Left forelimb (tissue), 1 donor: Measurements from ENCODE around the gene ARHGEF7.

Experiments
- DNase-seq: peaks from one replicate; pipeline ENCODE4 v3.0.0-alpha.2; 2018; ENCODE audit warnings: low spot score

The ARHGEF7 gene

DNA sequence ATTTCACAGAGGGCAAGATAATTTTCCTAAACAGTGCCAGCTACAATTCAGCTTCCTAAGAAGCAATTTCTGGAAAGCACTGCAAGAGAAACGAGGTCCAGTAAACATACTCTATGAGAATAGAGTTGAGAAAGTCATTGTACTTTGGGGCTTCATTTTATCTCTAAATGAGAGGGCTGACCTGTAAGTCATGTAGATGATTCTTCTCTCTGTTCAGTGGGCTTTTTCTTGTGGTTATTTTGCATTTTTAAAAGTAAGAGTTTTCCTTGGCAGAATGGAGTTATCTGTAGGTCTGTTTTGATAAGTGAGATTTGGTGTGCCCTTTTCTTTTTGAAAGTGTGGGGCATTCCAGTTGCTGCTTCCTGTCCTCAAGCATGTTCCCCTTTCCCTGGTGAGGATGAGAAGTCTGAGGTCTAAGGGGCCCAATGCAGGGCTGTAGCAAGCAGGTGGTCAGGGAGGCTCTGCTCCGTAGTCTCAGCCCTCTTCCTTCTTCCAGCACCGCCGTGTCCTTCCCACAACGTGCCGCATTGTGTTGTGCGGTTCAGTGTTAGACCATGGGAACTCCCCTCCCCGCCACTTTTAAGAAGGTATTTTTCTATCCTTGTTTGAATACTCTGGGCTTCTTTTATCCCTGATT, 86.3 kb downstream of the ARHGEF7 start:
- DNase-seq: no peak

DNA sequence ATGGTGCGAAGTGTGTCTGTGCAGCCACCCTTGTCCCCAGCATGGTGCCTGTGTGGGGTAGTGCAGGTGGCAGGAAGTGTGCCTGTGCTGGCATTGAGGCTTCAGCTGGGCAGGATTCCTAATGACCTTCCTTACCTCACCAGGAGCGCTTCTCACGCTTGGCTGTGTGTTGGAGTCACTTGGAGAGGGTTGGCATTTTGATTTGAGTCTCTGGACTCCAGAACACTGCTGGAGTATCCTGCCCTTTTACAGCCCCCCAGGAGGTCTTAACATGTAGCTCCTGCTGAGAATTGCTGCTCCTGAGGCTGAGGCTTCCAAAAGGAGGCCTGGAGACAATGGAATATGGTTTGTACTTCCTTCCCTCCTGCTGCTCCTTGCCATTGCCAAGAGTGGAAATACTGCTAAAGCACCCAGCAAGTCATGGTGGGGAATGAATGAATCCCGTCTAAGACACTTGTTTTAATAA, 87.1 kb downstream of the ARHGEF7 start:
- DNase-seq: no peak

DNA sequence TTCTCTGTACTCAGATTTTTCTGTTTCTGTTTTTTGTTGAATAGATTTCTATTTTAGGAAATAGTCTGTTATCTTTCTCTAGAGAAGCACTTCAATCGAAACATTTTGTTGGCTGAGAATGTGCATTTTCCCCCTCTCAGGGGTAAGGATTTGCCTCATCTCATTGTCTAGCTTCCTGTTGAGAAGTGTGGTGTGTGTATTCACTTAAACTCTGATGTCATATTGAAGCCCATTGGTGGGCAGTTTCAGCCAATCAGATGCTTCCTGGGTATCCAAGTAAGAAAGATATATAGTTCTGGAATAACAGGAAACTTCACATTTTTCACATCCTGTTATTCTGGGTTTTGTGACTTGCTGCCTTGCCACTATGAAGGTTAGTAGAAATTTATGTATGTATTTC, 87.6 kb downstream of the ARHGEF7 start:
- DNase-seq: no peak

DNA sequence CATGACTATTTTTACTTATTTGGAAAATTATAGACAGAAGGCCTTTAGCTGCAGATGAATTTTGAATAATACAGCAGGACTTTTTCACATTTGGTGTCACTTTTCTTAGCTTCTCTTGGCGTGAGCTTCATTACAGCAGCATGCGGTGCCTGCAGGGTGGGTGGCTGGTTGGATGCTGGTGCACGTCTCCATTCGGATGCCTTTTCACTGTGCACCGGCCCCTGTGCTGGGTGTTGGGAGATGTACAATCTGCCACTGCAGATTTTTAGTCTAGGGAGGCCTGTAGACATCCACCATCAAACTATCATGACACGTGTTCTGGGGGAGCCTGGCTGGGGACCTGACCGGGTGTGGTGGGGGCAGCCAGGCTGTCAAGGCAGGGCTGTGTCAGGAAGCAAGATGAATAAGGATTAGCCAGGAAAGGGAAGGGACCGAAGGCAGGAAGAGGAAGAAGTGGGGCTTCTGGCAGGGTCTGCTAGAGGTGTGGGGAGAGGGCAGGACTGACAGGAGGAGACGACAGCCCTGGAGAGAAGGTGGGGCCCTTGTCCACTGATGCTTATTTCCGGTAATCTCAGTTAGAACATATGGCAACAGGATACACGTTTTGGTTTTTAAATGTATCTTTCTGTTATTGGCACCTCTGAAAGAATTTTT, 88.8 kb downstream of the ARHGEF7 start:
- DNase-seq: no peak

DNA sequence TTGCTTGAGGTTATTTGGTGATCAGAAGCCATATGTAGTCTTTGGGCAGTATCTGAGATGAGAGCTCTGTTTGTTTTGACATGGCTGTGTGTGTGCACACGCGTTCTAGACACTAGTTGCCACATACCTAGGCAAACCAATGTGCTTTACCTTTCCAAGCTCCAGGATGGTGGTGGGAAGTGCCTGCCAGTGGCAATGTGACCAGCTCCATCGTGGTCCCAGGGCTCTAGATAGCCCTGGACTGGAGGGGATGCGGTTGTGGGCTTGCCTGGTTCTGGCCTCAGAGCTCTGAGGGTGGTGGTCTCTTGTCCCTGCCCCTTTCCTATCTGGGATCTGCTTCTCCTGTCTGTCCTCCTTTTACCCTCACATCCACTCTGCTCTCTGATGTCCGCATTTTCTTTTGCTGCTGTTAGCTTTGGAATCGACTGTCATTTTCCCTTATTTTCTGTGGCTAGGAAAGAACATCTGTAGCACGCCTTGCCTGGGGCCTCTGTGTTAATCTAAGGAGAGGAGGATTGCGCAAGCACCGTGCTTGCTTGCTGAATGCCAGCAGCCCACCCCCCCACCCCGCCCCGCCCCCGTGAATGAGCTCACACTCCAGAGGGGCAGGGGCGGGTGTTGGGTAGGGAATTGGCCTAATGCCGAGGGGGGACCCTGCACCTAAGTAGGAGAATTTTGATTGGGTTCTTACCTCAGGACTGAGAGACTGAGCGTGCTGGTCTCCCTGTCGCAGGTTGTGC, 89.5 kb downstream of the ARHGEF7 start:
- no peak for DNase-seq

DNA sequence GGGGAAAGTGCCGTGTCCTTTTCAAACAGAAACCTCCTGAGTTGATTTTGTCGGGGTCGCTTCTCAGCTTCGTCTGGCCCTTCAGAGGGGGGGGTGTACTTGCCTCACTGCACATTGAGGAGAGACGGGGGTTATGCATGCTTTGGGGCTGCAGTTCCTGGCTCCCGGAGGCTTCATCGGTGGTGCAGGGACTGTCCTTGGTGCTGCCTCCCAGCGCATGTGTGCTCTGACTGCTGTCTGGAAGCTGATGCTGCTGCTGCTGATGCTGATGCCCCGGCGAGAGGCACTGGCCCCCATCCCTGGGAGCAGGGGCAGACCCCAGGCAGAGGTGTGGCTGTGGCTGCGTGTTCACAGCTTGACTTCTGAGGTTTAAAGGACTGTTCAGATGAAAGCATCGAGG, 91.0 kb downstream of the ARHGEF7 start:
- no peak for DNase-seq

DNA sequence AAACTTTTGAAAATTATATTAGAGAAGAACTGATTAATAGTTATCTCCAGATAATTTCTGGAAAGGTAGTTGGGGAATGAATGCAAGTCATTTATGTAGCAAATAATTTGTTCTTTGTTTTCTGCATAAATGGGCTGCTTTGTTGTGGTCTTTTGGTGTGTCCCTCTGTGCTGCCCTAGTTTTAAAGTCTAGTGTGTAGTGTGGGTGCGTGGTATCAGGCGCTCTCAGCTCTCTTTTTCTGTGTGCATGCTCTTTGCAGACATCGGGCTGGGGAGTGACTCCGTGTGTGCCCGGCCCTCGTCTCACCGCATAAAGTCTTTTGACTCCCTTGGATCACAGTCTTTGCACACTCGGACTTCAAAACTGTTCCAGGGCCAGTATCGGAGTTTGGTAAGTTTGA, 94.5 kb downstream of the ARHGEF7 start:
- no peak for DNase-seq

DNA sequence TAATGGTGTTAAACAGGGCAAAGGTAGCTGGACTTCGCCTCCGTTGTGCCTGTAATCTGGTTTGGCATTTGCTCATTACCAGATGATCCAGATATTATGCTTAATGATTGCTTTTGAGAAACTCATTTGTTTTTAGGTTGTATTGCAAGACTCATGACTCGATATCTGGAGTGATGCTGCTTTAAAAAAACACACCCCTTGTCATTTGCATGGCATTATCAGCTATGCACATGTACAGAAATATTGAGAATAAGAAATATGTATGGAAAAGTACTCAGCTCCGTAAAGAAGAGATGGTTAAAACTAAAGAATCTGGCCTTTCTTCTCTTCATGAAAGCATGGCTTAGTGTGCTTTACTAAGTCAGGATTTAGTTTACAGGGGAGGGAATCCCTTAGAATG, 95.0 kb downstream of the ARHGEF7 start:
- DNase-seq: no peak

DNA sequence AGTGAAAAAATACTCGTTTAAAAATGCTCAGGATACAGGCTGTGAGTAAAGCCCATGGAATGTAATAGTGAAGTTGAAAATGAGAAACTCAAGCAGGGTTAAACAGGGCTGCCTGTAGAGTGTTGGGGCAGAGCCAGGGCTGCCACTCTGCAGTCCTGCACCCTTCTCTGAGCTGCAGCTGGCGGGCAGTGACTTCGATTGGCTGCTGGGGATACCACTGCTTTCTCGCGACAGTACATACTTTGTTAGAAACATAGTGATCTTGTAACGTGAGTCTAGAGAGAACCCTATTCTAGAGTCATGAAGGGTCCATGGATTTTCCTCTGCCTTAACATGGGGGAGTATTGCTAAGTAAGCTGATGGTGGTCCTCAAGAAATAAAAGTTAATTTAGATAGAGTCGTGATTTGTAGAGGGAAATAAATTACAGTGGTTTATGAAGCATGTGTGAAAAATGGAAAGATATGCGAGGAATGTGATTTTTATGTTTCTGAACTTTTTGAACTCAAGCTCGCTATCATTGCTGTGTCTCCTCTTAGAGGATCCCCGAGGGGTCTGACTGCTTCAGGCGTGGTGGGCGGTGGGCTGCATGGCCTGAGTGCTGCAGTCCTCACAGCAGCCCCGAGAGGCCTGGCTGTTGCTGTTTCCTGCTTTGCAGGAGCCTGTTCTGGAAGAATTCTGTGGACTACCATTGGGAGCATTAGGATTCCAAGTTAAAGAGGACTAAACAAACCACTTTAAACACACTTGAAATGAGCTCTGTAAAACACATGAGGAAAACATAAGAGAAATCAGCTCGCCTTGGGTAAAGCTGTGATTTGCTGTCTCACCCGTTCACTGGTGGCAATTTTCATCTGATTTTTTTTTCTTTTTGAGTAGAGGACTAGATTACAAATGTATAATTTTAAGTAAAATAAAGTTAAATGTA, 95.7 kb downstream of the ARHGEF7 start:
- DNase-seq: peak; percentile 75

DNA sequence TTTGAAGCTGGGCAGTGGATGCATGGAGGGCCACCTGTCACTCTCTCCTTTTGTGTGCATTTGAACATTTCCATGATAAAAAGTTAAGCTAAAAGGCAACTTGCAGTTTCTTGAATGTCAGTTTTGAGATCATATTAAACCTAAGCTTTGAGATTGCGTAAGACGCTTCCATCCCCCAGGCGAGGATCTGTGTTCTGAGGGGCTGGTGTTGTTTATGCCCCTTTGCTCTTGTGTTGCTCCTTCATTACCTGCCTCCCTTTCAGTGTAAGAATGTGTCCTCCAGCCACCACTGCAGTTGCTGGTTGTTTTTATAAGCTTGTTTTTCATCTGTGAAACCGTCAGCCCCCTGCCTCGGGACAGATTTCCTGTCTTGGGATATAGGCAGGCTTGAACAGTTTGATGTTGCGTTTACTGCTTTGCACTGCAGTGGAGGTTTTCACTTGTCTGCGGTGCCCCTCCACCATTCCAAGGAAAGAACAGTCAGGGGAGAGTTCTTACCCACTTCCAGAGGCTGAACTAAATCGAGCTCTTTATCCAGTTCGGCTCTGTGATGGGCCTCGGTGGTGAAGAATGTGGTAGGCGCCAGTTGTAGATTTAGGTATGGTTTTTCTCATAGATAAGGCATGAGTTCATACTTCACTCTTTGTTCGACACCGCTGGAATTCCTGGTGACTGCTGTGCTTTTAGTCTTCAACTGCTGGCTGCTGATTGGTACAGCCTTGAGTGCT, 96.8 kb downstream of the ARHGEF7 start:
- DNase-seq: no peak

DNA sequence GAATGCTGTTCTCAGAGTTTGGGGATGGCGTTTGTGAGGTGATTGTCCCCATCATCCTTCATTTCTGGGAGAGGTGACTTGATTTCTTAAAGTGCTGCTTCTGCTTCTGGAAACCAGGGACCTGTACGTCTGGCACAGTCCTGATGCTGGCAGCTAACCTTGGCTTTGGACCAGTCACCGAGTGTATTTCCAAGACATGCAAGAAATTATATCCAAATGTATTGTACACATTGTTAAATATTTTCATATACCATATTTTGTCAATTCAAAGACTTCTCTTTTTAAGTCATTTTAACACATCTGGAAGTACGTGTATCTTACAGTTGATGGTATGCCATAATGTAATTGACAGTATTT, 97.4 kb downstream of the ARHGEF7 start:
- no peak for DNase-seq

DNA sequence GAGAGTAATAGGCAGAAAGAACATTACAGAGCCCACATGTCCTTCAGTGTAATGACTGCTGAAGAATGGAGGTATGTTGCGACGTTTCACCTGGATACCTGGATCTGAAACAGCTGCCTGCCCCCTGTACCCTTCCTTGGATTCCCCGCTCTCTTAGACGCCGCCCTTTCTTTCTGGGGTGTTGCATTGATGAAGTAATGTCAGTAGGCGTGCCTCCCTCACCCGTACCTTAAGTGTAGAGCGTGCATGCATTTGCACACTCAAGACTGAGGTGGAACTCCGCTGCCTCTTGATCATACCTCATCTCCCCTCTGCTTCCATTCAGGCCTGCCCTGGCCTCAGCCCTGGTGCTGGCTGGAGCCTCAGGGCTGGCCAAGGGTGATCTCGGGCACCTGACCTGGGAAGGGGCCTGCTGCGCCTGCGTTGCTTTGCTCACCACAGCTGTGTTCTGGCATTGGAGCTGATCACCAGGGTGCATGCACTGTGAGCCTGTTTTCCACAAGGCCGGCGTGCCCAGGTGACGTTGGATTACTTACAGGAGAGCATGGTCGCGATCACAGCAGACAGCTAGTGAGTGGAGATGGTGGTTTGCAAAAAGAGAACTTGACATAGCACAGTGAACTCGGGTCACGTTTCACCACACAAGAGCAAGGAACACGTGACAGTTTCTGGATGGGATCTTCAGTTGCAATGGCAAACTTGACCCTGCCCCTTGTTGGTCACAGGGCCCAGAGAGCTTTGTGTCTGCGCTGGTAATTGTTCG, 99.0 kb downstream of the ARHGEF7 start:
- no peak for DNase-seq

DNA sequence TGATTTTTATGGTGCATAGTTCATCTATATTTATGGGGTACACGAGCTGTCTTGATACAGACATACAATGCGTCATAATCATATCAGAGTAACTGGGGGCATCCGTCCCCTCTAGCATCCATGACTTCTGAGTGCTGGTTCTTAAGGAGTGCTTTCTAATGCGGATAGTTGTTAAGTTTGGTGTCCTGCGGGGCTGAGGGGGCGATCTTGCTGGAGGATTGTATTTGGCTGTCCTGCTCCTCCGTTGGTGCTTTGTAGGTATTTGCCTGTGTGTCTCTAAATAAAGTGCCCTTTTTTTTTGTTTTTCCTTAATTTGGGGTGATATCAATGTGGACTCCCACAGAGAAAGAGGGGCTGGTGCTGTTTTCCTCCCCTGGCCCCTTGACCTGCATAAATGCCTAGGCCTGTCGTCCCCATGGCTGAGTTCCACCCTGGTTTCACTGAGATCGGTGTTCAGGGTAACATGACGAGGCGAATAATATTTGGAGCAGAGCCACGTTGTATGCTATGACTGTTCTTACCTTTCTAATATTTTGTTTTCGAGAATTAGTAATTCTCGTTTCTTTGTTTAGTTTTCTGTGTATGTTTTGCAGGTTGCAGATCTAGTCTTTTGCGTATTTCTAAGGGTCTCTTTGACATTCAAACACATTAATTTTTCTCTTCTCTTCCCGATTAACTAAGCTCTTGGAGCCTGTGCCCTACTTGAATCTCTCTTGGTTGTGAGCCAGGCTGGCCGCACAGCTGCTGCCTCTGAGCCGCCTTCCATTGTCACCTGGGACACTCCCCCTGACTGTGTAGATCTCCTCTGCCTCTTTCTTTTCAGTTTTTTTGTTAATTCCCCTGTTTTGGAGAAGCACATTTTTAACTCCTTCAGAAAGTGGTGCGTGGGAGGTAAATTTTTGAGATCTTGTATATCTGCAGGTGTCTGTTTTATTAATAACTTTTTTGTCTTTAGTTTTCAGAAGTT, 100.3 kb downstream of the ARHGEF7 start:
- no peak for DNase-seq

DNA sequence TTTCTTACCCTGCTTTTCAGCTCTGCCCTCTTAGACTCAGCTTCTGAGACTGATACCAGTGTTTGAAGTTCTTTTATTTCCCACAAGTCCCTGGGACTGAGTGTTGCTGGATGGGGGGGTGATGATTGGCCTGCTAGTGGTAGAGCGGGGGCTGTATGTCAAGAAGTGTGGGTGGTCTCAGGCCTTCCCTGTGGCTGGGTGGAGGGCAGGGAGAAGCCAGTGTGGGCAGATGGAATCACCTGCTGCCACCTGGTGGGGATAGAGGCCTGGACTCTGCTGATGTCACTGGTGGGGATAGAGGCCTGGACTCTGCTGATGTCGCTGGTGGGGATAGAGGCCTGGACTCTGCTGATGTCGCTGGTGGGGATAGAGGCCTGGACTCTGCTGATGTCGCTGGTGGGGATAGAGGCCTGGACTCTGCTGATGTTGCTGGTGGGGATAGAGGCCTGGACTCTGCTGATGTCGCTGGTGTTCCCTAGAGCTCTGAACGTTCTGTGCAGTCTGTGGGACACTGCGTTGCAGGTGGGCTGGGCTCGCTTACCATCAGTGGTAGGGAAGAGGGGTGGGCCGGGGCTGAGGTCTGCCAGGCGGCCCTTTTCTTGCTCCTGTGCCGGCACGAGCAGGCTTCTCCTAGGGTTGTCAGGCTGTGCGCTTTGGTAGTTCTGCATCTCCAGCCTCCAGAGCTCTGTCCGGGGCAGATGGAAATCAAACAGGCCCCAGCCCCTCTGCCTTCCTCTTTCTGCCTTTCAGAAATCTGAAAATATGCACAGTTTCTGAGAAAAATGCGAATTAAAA, 101.3 kb downstream of the ARHGEF7 start:
- DNase-seq: no peak

DNA sequence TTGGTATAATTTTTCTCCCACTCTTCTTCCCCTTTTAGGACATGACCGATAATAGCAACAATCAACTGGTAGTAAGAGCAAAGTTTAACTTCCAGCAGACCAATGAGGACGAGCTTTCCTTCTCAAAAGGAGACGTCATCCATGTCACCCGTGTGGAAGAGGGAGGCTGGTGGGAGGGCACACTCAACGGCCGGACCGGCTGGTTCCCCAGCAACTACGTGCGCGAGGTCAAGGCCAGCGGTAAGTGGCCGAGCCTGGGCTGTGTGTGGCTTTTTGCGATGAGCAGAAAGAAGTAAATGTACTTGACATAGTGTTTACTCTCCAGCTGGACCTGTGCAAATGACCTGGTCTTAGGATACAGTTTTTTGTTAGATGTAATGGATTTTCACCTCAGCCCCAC, 102.5 kb downstream of the ARHGEF7 start:
- DNase-seq: no peak

DNA sequence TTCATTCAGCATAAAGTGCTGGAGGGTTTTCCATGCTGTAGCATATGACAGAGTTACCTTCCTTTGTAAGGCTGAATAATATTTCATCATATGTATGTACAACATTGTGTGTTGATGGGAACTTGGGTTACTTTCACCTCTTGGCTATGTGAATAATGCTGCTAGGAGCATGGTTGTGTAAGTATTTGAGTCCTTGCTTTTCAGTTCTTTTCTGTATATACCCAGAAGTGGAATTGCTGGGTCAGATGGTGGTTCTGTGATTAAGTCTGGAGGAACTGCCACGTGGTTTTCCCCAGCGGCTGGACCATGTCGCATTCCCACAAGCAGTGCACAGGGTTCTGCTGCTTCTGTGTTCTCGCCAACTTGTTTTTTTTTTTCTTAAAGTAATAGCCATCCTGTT, 104.2 kb downstream of the ARHGEF7 start:
- no peak for DNase-seq

DNA sequence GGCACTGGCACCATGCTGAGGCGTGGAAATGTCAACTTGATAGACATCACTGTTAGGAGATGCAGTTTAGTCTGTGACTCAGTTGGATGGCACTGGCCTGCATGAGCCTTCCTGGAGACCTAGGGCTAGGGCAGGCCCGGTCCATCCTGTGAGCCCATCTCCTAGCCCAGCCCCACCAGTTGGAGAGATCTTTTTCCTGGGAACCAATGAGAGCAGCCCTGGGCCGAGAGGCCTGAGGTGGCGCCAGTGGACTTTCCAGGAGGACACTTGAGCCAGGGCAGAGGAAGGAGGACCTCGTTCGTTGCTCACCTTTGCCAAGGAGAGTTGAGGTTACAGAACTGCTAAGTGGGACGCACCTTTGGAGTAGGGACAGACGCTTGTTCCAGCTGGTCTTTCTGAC, 104.8 kb downstream of the ARHGEF7 start:
- DNase-seq: no peak

DNA sequence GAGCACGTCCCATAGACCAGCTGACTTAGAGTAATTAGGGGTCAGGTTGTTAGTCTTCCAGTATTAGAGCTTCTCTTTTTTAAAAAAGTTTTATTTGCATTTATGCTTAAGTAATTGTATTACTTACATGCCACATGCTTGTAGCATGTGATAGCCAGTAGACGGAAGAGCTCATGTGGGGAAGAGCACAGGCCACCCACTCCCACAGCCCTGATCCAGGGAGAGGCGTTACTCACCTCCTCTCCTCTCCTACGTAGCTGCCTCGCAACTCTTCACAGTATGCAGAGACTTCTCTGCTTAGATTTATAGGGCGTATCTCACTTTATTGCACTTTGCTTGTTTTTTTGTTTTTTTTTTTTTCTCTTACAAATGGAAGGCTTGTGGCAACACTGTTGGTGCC, 110.1 kb downstream of the ARHGEF7 start:
- DNase-seq: no peak
